ENCODE data around the gene FAM227A.

FAM227A gene

GRCh38 chr22:38631724-38632123 lies 24.5 kb downstream of the FAM227A start:
- TF ChIP-seq FOXM1 (IDR thresholded peaks at IDR 0.05; ENCODE audit: borderline replicate concordance, low read depth), result no peak
- TF ChIP-seq RAD21 (IDR thresholded peaks at IDR 0.05; ENCODE audit: low read depth), result no peak
- TF ChIP-seq MAX (IDR thresholded peaks at IDR 0.05), result no peak

- TF ChIP-seq USF1 (IDR thresholded peaks at IDR 0.05), result no peak
- no peak for TF ChIP-seq TEAD4 (IDR thresholded peaks at IDR 0.05)
Observed at GRCh38 chr22:38629108-38629507, 27.1 kb downstream of the FAM227A start.

- TF ChIP-seq FOXM1 (IDR thresholded peaks at IDR 0.05; ENCODE audit: borderline replicate concordance, low read depth), result no peak
- no peak for TF ChIP-seq CREB1 (IDR thresholded peaks at IDR 0.05; ENCODE audit: low read depth)
- TF ChIP-seq YY1 (IDR thresholded peaks at IDR 0.05; ENCODE audit: low read depth), result no peak
- TF ChIP-seq MAX (IDR thresholded peaks at IDR 0.05), result no peak
- TF ChIP-seq NFIC (IDR thresholded peaks at IDR 0.05), result no peak
- no peak for TF ChIP-seq TEAD4 (IDR thresholded peaks at IDR 0.05)
- no peak for TF ChIP-seq EP300 (IDR thresholded peaks at IDR 0.05; ENCODE audit: borderline replicate concordance)
- no peak for TF ChIP-seq TAF1 (IDR thresholded peaks at IDR 0.05; ENCODE audit: low read depth)
- TF ChIP-seq REST (IDR thresholded peaks at IDR 0.05; ENCODE audit: low read depth), result no peak
Observed at GRCh38 chr22:38628444-38628843, 27.7 kb downstream of the FAM227A start.

- TF ChIP-seq EGR1 (IDR thresholded peaks at IDR 0.05) (no peak), NFIC (IDR thresholded peaks at IDR 0.05) (no peak), CREB1 (IDR thresholded peaks at IDR 0.05; ENCODE audit: low read depth) (no peak), TCF12 (IDR thresholded peaks at IDR 0.05; ENCODE audit: low read depth) (no peak), TAF1 (IDR thresholded peaks at IDR 0.05; ENCODE audit: low read depth) (no peak), CEBPB (IDR thresholded peaks at IDR 0.05) (no peak), USF1 (IDR thresholded peaks at IDR 0.05) (no peak), TEAD4 (IDR thresholded peaks at IDR 0.05) (no peak), MAX (IDR thresholded peaks at IDR 0.05) (no peak), ZBTB7A (IDR thresholded peaks at IDR 0.05; ENCODE audit: low read depth) (no peak), EP300 (IDR thresholded peaks at IDR 0.05; ENCODE audit: borderline replicate concordance) (no peak), YY1 (IDR thresholded peaks at IDR 0.05; ENCODE audit: low read depth) (no peak)
Observed at GRCh38 chr22:38623351-38623750, 32.8 kb downstream of the FAM227A start.

GRCh38 chr22:38618682-38619081 lies 37.5 kb downstream of the FAM227A start:
- TF ChIP-seq YY1 (IDR thresholded peaks at IDR 0.05; ENCODE audit: low read depth), result no peak

- no peak for TF ChIP-seq MAX (IDR thresholded peaks at IDR 0.05)
- no peak for TF ChIP-seq FOXM1 (IDR thresholded peaks at IDR 0.05; ENCODE audit: borderline replicate concordance, low read depth)
- no peak for TF ChIP-seq YY1 (IDR thresholded peaks at IDR 0.05; ENCODE audit: low read depth)
- TF ChIP-seq RAD21 (IDR thresholded peaks at IDR 0.05; ENCODE audit: low read depth), result no peak
- TF ChIP-seq CEBPB (IDR thresholded peaks at IDR 0.05), result no peak
- no peak for TF ChIP-seq ZBTB7A (IDR thresholded peaks at IDR 0.05; ENCODE audit: low read depth)
- no peak for TF ChIP-seq CREB1 (IDR thresholded peaks at IDR 0.05; ENCODE audit: low read depth)
Observed at GRCh38 chr22:38618258-38618657, 37.9 kb downstream of the FAM227A start.

GRCh38 chr22:38614332-38615063 lies 41.7 kb downstream of the FAM227A start:
- no peak for TF ChIP-seq CEBPB (IDR thresholded peaks at IDR 0.05)
- no peak for TF ChIP-seq TEAD4 (IDR thresholded peaks at IDR 0.05)
- no peak for TF ChIP-seq CREB1 (IDR thresholded peaks at IDR 0.05; ENCODE audit: low read depth)

- no peak for TF ChIP-seq EP300 (IDR thresholded peaks at IDR 0.05; ENCODE audit: borderline replicate concordance)
- no peak for TF ChIP-seq CREB1 (IDR thresholded peaks at IDR 0.05; ENCODE audit: low read depth)
Observed at GRCh38 chr22:38613588-38613987, 42.6 kb downstream of the FAM227A start.
